Neural progenitor cell (in vitro differentiated cells): ENCODE data around the gene IFT122.

Experiments used
- EZH2 ChIP-seq: fragments of 200-600 bp; sonication (generic); IDR thresholded peaks from 2 replicates; pipeline ENCODE4 v1.6.1; 2017; ENCODE audit warnings: antibody characterized with exemption, mild to moderate bottlenecking, moderate library complexity
- TF ChIP-seq, protein P1 (sequence below): fragments of 200-600 bp; sonication (generic); IDR thresholded peaks from 2 replicates; pipeline ENCODE4 v1.5.1; 2017; ENCODE audit warnings: antibody characterized with exemption, mild to moderate bottlenecking

DNA sequence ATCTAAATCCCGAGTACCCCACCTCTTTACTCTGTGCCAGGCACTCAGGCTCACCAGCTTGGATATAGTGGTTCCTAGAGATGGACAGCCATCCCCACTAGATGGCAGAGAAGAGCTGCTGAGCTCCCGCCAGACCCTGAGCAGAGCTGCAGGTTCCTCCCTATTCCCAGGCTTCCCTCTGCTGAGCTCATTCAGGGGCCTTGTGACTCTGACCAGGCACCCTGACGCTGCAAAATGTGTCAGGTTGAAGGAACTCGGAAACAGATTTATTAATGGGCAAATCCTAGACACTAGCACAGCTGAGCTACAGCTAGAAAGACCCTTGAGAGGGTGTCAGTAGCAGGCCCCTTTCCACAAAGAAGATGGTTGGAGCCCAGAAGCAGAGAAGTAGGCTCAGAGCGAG is 50.2 kb downstream of the IFT122 start:
- TF ChIP-seq, protein P1, sequence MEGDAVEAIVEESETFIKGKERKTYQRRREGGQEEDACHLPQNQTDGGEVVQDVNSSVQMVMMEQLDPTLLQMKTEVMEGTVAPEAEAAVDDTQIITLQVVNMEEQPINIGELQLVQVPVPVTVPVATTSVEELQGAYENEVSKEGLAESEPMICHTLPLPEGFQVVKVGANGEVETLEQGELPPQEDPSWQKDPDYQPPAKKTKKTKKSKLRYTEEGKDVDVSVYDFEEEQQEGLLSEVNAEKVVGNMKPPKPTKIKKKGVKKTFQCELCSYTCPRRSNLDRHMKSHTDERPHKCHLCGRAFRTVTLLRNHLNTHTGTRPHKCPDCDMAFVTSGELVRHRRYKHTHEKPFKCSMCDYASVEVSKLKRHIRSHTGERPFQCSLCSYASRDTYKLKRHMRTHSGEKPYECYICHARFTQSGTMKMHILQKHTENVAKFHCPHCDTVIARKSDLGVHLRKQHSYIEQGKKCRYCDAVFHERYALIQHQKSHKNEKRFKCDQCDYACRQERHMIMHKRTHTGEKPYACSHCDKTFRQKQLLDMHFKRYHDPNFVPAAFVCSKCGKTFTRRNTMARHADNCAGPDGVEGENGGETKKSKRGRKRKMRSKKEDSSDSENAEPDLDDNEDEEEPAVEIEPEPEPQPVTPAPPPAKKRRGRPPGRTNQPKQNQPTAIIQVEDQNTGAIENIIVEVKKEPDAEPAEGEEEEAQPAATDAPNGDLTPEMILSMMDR = peak; percentile 92
- TF ChIP-seq EZH2 = no peak
